Stimulated activated CD4-positive, alpha-beta T cell treated with anti-CD3 and anti-CD28 coated beads, TNF-alpha, amount 100 ng/mL, for 24 hours (primary cell): ENCODE results near the gene PILRA.
A peak's percentile ranks its signal among the peaks of the same experiment; 100 is the strongest.
"Not testable (repeated sequence)": the region's sequence is repeated elsewhere in the genome, so short reads cannot be mapped to it uniquely, and the experiment has no call there.

Experiments
- DNase-seq, 3 experiments: peaks; one replicate each; pipeline ENCODE4 v3.0.0-alpha.2; 2020; ENCODE audit warnings: low read depth in 3 of 3

Gene PILRA

GRCh38 chr7:100434297-100435144 is 61.2 kb downstream of the PILRA start:
- no peak for DNase-seq

- DNase-seq: peak in 1 of 3 experiments; percentile 45
These were observed 62.4 kb downstream of the PILRA start for GRCh38 chr7:100435401-100436304.

GRCh38 chr7:100437150-100438100 is 64.1 kb downstream of the PILRA start:
- DNase-seq: no peak

GRCh38 chr7:100438172-100438571 is 64.9 kb downstream of the PILRA start:
- DNase-seq: no peak

GRCh38 chr7:100438731-100439130 is 65.4 kb downstream of the PILRA start:
- not testable (repeated sequence) for DNase-seq

GRCh38 chr7:100439244-100439643 is 66.0 kb downstream of the PILRA start:
- DNase-seq: not testable (repeated sequence)

- no peak for DNase-seq
These were observed 68.6 kb downstream of the PILRA start for GRCh38 chr7:100441641-100442535.

- no peak for DNase-seq
These were observed 70.0 kb downstream of the PILRA start for GRCh38 chr7:100443096-100443840.

- DNase-seq: no peak
These were observed 71.3 kb downstream of the PILRA start for GRCh38 chr7:100444311-100445278.

- DNase-seq: no peak
These were observed 72.8 kb downstream of the PILRA start for GRCh38 chr7:100446040-100446439.

GRCh38 chr7:100447363-100447762 is 74.1 kb downstream of the PILRA start:
- not testable (repeated sequence) for DNase-seq

- no peak for DNase-seq
These were observed 76.0 kb downstream of the PILRA start for GRCh38 chr7:100449190-100449795.
